ENCODE measurements around the gene OSBPL3.
A peak's percentile ranks its signal among the peaks of the same experiment; 100 is the strongest.
"Not testable (repeated sequence)": the region's sequence is repeated elsewhere in the genome, so short reads cannot be mapped to it uniquely, and the experiment has no call there.

The OSBPL3 gene

GRCh38 chr7:24824400-24824799 is 155.6 kb downstream of the OSBPL3 start:
- no peak for DNase-seq

- no peak for DNase-seq
Measured at GRCh38 chr7:24821754-24822054, 158.3 kb downstream of the OSBPL3 start.

- DNase-seq: peak; percentile 88 to 95
Measured at GRCh38 chr7:24821045-24821753, 158.8 kb downstream of the OSBPL3 start.

GRCh38 chr7:24820730-24821044 is 159.3 kb downstream of the OSBPL3 start:
- no peak for DNase-seq

GRCh38 chr7:24819916-24820689 is 159.9 kb downstream of the OSBPL3 start:
- DNase-seq: peak; percentile 68 to 81

GRCh38 chr7:24817339-24817738 is 162.6 kb downstream of the OSBPL3 start:
- DNase-seq: no peak

GRCh38 chr7:24816868-24817267 is 163.1 kb downstream of the OSBPL3 start:
- DNase-seq: no peak

GRCh38 chr7:24812305-24812945 is 167.6 kb downstream of the OSBPL3 start:
- DNase-seq: peak in 1 of 2 experiments; percentile 25

- DNase-seq: no peak
Measured at GRCh38 chr7:24808518-24808917, 171.5 kb downstream of the OSBPL3 start.

GRCh38 chr7:24802300-24802699 is 177.7 kb downstream of the OSBPL3 start:
- DNase-seq: no peak

- no peak for DNase-seq
Measured at GRCh38 chr7:24801883-24802282, 178.1 kb downstream of the OSBPL3 start.

- no peak for DNase-seq
Measured at GRCh38 chr7:24800667-24801066, 179.3 kb downstream of the OSBPL3 start.

GRCh38 chr7:24800073-24800472 is 179.9 kb downstream of the OSBPL3 start:
- no peak for DNase-seq

GRCh38 chr7:24799506-24799905 is 180.5 kb downstream of the OSBPL3 start:
- no peak for DNase-seq

GRCh38 chr7:24798261-24798660 is 181.7 kb downstream of the OSBPL3 start:
- no peak for DNase-seq

GRCh38 chr7:24797270-24797669 is 182.7 kb downstream of the OSBPL3 start:
- no peak for DNase-seq

GRCh38 chr7:24795407-24795767 is 184.6 kb downstream of the OSBPL3 start:
- no peak for DNase-seq

- DNase-seq: not testable (repeated sequence)
Measured at GRCh38 chr7:24794751-24795406, 185.1 kb downstream of the OSBPL3 start.

GRCh38 chr7:24793982-24794648 is 185.9 kb downstream of the OSBPL3 start:
- no peak for DNase-seq

- no peak for DNase-seq
Measured at GRCh38 chr7:24788961-24789576, 190.9 kb downstream of the OSBPL3 start.

- no peak for DNase-seq
Measured at GRCh38 chr7:24788075-24788474, 191.9 kb downstream of the OSBPL3 start.

GRCh38 chr7:24786941-24787340 is 193.0 kb downstream of the OSBPL3 start:
- peak; percentile 72 to 79 for DNase-seq

- no peak for DNase-seq
Measured at GRCh38 chr7:24786306-24786705, 193.7 kb downstream of the OSBPL3 start.

All from SW 1271 (cell line).